SK-N-SH treated with all-trans-retinoic acid at 6 μM for 48 hours (cell line): ENCODE data around the gene SNIP1.

Experiments used
- ARNTL ChIP-seq: fragments of 450-650 bp; formaldehyde crosslinking; IDR thresholded peaks from 2 replicates; pipeline ENCODE4 v1.5.0; 2020; ENCODE audit warnings: low read depth, mild to moderate bottlenecking, moderate library complexity, borderline replicate concordance
- BACH2 ChIP-seq: fragments of 250-450 bp; sonication (Bioruptor Pico); IDR thresholded peaks from 2 replicates; pipeline ENCODE4 v1.9.0; 2021; ENCODE audit warnings: mild to moderate bottlenecking, borderline replicate concordance
- TOX ChIP-seq: fragments of 250-450 bp; sonication (Bioruptor Pico); IDR thresholded peaks from 2 replicates; pipeline ENCODE4 v1.8.0; 2021; ENCODE audit warnings: mild to moderate bottlenecking, moderate library complexity, borderline replicate concordance
- ZFP3 ChIP-seq: fragments of 250-450 bp; sonication (Bioruptor Pico); IDR thresholded peaks from 2 replicates; pipeline ENCODE4 v1.5.0; 2020; ENCODE audit warnings: mild to moderate bottlenecking, moderate library complexity
- ZFP30 ChIP-seq: fragments of 450-650 bp; formaldehyde crosslinking; IDR thresholded peaks from 2 replicates; pipeline ENCODE4 v1.5.0; 2022; ENCODE audit warnings: mild to moderate bottlenecking, moderate library complexity
- ZNF565 ChIP-seq: fragments of 450-650 bp; formaldehyde crosslinking; conservative IDR thresholded peaks from 2 replicates; pipeline ENCODE4 v1.5.0; 2020; ENCODE audit warnings: low read depth, mild to moderate bottlenecking, moderate library complexity
- ZNF70 ChIP-seq: fragments of 450-650 bp; formaldehyde crosslinking; IDR thresholded peaks from 2 replicates; pipeline ENCODE4 v1.5.0; 2020; ENCODE audit warnings: mild to moderate bottlenecking, moderate library complexity

- no peak for TF ChIP-seq BACH2
- TF ChIP-seq ARNTL (CRISPR knock-in tag): no peak
- no peak for TF ChIP-seq ZNF565
- TF ChIP-seq TOX: no peak
- TF ChIP-seq ZFP3 (CRISPR knock-in tag): no peak
- TF ChIP-seq ZFP30 (CRISPR knock-in tag): no peak
- TF ChIP-seq ZNF70: no peak
These were observed 39.6 kb upstream of the SNIP1 start for GRCh38 chr1:37593726-37594125.
